HG03108 (cell line): Measurements from ENCODE around the gene FBXL5.

Experiments used
- ATAC-seq: cut with Tn5 transposase; IDR thresholded peaks from one replicate; pipeline ENCODE4 v1.9.1; 2021; ENCODE audit warnings: moderate library complexity; ENCODE audit not compliant: unreplicated experiment

Gene FBXL5

DNA sequence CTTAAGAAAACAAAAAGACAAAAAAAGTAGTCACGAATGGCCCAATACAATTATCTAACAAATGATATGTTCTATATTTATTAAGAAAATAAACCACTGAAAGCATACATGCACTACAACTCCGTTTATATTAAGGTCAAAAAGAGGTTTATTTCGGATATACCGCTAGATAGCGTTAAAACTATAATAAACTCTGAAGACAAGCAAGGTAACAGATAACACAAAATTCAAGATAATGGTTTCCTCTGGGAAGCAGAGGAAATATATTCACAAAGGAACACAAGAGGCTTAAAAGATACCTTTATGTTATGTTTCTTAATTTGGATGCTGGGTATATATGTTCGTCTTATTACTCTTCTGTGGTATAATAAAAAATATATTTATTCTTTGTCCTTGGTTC lies 21.7 kb upstream of the FBXL5 start:
- ATAC-seq = no peak

DNA sequence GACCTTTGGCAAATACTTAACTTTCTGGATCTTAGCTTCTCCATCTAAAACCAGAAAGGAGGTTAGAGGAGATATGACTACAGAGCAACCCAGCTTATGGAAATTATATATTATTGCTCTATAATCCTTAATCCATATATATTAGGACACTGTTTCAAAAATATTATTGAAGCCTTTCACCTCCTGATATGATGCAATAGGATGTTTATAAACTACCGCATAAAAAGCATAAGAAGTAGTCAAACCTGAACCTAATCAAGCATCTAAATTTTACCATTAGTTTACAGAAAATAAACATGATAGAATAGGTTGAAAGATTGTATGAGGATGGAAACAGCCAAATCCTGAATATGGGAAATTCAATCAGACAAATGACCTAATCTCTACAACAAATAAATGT lies 20.9 kb upstream of the FBXL5 start:
- ATAC-seq = no peak

DNA sequence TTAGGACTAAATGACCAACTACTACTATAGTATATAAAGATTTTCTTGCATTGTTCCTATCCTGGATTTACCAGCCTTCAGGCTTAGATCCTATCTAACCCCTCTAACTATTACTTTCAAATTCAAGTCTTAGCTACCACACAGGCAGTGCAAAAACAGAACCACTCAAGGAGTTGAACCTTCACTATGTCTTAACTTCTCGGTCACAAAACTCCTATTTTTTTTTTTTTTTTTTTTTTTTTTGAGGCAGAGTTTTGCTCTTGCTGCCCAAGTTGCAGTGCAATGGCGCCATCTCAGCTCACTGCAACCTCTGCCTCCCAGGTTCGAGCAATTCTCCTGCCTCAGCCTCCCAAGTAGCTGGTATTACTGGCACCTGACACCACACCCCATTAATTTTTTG lies 20.2 kb upstream of the FBXL5 start:
- no peak for ATAC-seq

DNA sequence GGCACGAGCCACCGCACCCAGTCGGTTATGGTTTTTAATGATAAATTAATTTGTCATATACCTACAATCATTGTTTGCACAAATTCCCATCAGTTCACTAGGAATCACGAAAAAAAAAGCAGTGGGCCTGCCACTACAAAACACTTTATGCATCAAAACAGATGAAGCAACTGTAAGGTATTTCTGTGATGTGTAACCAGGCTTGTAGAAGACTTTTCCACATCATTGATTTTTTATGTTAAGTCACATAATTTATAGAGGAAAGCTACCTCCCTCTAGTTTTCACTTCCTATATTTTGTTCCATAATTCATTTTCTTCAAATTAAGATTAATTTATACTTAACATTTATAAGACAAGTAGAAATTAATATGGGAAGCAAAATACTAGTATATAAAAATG lies 19.8 kb upstream of the FBXL5 start:
- no peak for ATAC-seq

DNA sequence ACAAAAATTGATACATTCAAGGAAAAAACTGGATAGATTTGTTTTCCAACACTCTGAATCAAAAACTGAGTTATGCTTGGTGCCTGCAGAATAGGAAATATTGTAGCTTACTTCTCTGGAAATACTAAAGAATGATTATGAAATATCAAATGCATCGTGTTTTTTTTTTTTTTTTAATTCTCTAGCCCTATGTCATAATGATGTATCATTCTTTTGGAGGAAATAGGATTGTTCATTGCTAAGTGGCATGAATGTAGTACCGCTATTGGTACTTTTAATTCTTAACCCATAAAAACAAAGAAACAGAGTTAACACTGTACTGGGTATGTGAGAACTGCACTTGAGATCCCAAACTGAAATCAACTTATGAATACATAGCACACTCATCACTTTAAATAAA lies 18.9 kb upstream of the FBXL5 start:
- no peak for ATAC-seq

DNA sequence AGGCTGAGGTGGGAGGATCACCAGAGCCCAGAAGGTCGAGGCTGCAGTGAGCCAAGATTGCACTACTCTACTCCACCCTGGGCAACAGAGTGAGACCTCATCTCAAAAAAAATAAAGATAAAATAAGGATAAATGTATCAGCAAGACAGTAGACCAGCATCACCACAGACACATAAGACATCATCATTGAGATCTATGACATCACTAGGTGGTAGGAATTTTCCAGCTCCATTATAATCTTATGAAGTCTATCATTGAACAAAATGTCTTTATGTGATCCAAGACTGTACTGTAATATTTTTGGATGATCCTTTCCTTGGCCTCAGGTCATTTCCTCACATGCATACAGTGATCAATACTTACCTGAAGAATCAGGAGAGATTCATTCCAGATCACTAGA lies 18.2 kb upstream of the FBXL5 start:
- no peak for ATAC-seq

DNA sequence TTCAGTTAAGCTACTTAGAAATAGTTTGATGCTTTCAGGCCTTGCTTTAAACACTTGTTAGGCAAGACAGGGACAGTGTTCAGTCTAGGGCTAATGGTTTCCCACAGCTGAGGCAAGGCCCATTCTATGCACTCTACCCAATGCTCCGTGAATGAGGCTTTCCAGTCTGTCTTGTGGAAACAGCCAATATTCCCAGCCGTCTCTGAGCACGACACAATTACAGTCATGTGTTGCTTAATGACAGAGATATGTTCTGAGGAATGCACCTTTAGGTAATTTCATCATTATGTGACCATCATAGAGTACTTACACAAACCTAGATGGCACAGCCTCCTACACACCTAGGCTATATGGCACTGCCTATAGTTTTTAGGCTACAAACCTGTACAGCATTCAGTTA lies 16.9 kb upstream of the FBXL5 start:
- no peak for ATAC-seq

DNA sequence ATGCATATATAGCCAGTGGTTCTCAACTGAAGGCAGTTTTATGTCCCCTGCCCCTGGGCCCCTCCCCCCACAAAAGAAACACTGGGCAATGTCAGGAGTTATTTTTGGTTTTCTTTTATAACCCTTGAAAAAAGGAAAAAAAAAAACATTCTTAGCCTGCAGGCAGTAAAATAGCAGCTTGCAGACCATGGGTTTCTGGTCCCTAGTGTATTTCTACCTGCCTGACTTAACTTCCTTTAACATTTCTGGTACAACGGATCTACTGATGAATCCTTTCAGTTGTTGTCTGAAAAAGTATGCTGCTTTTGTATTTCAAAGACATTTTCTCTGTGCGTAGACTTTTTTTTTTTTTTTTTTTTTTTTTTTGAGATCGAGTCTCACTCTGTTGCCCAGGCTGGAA lies 15.4 kb upstream of the FBXL5 start:
- ATAC-seq = no peak

DNA sequence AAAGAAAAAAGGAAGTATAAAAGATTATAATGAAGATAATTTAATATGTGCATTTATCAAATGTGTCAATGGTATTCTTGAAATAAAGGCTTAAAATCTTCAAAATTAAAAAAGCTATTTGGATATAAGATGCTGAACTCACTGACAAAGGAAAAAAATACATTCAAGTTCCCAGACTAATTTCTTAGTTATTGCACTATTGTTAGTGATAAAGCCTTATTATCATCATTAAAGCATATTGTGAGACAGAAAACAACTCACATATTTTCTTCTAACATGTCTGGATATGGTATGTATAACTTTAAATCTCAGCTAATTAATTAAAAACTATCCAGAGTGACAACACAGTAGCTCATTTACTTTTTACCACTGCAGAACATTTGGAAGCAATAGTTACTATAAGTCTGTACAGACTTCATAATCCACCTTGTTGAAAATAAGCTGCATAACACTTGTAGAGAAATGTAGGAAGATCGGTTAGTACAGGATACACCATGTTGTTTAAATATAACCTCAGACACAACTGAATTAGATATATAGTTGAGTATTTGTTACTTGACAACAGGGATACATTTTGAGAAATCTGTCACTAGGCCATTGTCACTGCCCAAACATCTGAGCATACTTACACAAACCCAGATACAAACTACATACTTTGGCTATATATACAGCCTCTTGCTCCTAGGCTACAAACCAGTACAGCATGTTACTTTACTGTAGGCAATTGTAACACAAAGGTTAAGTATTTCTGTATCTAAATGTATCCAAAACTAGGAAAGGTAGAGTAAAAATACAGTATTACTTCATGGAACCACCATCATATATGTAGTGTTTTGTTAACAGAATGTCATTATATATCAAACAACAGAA lies 13.6 kb upstream of the FBXL5 start:
- no peak for ATAC-seq

DNA sequence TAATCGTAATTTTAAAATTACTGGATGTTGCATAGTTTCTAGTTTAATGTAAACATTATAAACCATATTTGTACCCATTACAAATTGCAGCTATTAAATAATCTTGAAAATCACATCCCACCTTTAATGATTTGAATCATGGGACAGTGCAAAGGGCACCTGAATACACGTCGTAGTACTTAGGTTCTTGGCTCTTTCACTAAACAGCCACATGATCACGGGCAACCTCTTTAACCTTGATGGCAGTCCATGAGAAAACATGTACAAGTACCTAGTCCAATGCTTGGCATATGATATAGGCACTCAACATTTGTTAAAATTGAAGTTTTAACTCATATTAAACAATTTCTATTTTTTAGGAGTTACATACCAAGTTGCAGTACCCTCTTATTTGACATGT lies 11.8 kb upstream of the FBXL5 start:
- ATAC-seq = no peak

DNA sequence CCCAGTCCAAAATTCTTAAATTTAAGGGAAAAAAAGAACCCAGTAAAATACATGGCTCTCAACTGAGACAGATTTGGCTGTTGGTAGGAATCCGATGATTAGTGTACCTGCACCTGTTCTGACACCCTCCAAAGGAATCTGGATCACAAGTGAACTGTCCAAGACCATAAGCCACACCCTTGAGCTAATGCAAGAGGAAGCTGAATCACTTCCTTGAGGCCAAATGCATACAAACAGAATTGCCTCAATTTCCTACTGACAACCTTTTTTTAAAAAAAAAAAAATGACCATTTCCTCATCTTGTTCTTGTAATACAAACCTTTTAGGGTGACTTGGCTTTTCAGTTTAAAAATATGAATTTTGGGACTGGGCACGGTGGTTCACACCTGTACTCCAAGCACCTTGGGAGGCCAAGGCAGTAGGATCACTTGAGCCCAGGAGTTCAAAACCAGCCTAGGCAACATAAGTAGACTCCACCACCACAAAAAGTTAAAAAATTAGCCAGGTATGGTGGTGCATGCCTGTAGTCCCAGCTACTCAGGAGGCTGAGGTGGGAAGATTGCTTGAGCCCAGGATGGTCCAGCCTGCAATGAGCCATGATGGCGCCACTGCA lies 10.7 kb upstream of the FBXL5 start:
- ATAC-seq = no peak

DNA sequence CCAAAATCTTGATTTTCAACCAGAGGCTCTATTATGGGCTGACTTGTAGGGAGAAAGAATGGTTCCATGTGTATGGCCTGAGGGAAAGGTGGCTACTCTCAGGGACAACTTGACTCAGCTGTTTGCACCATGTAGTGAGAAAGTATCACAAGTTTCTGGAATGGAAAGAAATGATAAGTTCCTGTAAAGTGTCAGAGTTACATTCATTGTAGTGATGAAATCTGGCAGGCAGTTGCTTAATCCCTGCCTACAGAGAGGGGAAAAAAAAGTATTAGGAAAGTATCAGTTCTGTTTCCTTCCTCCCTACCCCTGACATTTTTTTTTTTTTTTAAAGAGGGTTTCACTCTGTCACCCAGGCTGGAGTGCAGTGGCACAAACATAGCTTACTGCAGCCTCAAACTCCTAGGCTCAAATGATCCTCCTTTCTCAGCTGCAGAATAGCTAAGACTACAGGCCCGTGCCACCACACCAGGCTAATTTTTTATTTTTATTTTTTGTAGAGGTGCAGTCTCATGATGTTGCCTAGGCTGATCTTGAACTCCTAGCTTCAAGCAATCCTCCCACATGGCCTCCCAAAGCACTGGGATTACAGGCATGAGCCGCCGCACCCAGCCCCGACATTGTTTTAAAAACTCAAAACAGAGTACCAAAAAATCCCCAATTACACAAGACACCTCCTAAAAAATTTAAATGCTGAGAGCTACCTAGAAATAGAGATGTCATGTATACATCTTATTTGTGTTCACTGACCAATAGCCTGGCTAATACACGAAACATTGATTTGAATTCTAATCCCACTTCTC lies 4.8 kb upstream of the FBXL5 start:
- ATAC-seq = no peak

DNA sequence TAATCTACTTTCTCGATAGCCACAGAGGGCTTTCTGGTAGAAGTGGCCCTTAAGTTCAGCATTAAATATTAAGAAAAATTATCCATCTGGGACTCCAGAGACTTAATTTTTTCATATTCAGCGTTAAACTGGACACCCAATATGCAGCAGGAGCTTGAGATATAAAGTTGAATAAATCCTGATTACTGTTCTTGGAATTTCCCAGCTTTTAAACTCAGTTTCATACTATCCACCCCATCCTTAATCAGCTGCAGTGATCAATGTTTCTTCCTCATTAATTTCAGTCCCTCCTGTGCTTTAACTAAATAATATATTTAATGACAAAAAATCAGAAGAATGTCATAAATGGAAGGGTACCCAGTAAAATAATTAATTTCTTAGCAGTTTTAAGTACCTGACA lies 3.6 kb upstream of the FBXL5 start:
- ATAC-seq = no peak

DNA sequence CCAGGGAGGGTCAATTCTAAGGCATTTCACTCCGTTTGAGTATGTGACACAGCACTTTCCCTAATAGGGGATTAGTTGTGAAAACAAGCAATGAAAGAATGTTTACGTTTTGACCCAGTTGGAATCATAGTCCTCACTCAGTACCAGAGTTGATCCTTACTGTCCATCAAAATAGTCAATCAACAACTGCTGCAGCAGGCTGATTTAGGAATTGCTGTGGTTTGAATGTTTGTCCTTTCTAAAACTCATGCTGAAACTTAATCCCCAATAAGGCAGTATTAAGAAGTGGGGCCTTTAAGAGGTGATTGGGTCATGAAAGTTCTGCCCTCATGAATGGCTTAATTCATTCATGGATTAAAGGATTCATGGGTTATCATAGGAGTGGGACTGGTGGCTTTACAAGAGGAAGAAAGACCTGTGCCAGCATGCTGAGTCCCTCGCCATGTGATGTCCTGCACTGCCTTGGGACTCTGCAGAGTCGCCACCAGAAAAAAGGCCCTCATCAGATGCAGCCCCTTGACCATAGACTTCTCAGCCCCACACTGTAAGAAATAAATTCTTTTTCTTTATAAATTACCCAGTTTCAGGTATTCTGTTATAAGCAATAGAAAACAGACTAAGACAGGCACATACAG lies 3.1 kb upstream of the FBXL5 start:
- ATAC-seq = no peak

DNA sequence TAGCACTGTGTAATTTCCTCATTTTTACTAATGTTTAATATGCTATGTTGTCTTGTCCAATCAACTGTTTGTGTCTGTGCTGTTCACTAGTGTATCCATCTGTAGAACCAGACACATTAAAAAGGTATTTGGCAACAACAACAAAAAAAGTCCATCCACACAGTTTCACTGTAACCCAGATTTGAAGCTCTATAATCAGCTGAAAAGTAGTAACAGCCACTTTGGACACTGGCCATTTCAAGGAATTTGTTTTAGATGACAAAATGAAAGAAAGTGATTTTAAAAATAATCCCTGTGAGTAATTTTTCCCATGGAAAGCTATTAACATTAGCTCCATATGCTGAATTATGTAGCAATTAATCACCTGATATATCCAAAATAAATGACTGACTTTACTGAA lies 2.2 kb upstream of the FBXL5 start:
- ATAC-seq = no peak

DNA sequence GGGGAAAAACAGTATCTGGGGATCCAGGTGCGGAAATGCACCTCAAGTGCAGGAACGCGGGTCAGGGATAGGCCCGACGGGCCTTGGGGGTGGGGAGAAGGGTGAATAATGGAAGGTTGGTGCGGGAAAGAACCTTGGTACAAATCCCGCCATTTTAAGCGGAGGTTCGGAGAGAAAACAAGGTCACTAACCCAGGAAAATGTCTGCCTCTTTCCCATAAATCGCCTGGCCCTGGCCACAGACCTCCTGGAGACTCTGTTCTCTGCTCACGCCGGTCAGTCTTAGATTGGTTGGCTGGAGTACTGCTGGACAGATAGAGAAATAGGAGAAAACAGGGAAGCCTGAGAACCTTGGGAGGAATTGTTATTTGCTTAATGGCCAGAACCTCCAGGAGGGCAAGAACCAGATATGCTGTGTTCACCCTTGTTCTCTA lies 897 bp upstream of the FBXL5 start:
- no peak for ATAC-seq

DNA sequence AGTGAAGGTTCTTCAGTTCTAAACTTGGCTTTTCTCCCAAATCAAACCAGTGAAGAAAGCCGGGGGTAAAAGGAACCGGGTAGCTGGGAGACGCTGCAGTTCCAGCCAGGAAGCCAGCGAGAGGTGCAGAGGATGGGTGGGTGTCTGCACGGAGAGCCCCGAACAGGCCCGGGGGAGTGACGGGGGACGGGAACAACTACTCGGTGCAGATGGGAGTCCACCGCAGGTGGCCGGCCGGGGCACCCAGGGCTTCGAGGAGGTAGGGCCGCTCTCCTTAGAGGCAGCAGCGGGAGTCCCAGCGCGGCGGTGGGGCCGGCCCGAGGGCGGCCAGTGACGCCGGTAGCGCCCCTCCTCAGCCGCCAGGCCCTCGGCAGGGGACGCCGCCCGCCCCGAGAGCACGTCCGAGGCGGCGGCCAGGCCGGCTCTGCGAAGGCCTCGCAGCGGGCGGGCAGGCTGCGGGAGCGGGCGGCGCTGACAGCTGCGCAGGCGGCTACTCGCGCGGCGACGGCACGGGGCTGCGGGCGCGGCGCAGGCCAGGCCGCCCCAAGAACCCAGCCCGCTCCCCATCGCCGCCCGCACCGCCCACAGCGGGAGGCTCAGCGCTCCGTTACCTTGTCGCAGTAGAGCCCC lies 449 bp downstream of the FBXL5 start:
- ATAC-seq = peak; percentile 46

DNA sequence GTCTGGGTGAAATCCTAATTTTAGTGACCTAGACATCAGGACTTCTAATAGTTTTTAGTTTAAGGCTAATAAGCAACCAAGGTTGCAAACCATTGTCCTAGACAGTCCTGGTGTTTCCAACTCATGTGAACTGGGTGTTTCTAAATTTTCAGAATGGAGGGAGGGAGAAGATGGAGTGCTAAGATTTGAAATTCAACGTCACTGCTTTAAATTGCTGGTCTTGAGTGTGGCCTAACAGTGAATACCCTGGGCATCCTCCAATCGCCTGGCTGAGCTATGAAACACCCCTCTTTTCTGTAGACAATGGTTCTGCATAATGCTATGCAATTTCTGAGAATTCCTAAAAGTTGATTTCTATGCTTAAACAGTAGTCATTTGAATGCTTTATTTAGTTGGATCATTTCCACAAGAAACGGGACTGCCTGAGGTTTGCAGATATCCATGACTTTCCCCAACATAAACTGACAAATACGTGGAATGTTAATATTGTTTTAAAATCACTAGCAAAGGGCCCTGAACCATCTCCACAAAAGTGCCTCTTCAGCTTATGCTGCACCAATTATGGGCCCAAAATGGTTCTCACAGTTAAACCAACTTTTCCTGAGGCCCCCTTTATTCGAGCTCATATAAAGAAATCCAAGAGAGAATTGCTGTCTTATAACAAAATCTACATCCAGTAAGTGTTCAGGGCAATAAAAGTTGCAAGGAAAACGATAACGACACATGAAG lies 1.1 kb downstream of the FBXL5 start:
- peak; percentile 22 for ATAC-seq

DNA sequence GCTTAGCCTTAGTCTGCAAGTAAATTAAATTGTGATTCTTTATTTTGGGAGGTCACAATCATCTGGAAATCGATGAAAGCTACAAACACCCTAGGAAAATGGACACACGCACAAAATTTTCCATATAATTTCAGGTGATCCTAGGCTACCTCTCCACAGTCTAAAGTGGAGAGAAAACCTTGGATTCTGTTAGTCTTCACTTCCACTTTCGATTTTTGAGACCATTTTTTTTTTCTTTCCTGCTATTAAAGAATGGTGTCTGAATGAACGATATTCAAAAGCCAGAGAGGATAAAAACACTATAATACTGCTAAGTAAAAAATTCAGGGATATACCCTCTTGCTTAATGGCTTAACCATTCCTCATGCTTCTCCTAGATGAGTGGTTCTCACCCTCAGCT lies 1.7 kb downstream of the FBXL5 start:
- ATAC-seq = no peak

DNA sequence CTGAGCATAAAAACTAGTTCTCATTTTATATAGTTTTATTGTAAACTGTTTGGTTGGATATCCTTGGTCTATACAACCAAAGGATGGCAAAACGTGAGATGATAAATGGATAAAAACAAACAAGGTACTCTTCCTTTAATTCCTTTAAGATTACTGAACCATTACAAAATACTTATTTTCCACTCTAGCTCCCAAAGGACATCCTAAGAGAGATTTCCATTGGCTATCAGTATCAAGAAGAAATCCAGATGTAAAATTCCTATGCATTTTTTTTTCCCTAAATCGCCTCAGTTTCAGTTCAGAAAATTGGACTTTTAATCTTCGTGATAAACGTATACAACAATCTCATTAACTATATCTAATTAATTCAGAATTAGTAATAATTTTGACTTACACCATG lies 2.3 kb downstream of the FBXL5 start:
- no peak for ATAC-seq
